ENCODE results near the gene ASAP2. TPM values are rescaled to one million over a fixed set of nuclear protein-coding genes. Genes with fewer than 3 reads are reported as not detected.
A peak's percentile ranks its signal among the peaks of the same experiment; 100 is the strongest.

Gene ASAP2
- total RNA-seq, 1 experiment from 2014 or later, result 14.3 TPM

DNA sequence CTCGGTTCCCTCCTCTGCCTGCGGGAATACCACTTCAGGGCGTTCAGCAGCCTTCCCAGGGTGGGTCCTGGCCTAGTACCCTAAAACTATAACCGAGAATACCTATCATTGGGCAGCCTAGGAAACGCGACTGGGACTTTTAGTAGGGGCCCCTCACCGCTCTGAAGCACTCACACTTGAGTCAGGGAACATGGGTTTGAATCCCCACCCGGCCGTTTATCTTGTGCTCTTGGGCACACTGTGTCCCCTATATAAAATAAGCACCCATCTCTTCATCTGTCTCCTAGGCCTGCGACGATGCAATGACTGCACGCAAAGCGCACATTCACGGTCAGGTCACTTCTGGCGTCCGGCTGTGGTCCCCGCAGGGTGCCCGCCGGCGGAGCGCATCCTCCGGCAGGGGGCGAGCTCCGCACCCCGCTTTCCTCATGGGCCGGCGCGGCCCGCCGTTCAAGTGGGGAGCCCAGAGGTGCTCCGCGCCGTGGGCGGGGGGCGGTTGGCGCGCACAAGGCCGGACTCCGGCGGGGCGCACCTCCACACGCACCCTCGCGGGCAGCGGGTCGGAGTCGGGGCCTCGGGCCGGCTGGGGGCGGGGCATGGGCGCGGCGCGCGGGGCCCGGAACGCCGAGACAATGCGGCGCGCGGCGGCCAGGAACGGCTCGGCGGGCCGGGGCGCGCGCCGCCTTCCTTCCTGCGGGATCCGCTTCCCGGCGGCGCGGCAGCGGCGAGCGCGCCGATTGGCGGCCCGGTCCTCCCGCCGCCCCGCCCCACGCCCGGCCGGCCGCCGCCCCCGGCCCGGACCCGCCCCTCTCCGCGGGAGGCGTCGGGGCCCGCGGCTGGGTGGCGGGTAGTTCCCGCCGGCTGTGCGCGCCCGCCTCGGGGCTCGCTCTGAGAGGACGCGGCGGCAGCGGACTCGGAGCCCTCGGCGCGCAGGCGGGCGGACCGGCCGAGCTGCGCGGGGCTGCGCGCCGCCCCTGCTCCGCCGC lies at the start of gene ASAP2 (continued):
- TF ChIP-seq ERG (CRISPR knock-in tag; IDR thresholded peaks at IDR 0.05) (no peak), E2F1 (CRISPR knock-in tag; IDR thresholded peaks at IDR 0.05) (no peak), ZNF317 (CRISPR knock-in tag; IDR thresholded peaks at IDR 0.05; ENCODE audit: borderline replicate concordance, low read depth) (no peak), HMGA2 (CRISPR knock-in tag; IDR thresholded peaks at IDR 0.05) (no peak), NFYB (CRISPR knock-in tag; conservative IDR thresholded peaks at IDR 0.05; ENCODE audit: low read depth) (peak; percentile 28; the same call in 1 of the 2 replicates), TEAD4 (CRISPR knock-in tag; IDR thresholded peaks at IDR 0.05) (no peak), ARID4B (CRISPR knock-in tag; IDR thresholded peaks at IDR 0.05; ENCODE audit: borderline replicate concordance) (no peak), NR1H2 (CRISPR knock-in tag; IDR thresholded peaks at IDR 0.05) (no peak), ZMAT4 (CRISPR knock-in tag; IDR thresholded peaks at IDR 0.05) (no peak), AR (CRISPR knock-in tag; IDR thresholded peaks at IDR 0.05) (no peak), ZNF425 (CRISPR knock-in tag; conservative IDR thresholded peaks at IDR 0.05) (no peak), NFE2L1 (CRISPR knock-in tag; IDR thresholded peaks at IDR 0.05) (no peak), FOXP4 (CRISPR knock-in tag; IDR thresholded peaks at IDR 0.05) (no peak), MAX (CRISPR knock-in tag; IDR thresholded peaks at IDR 0.05) (no peak), TP53 (CRISPR knock-in tag; IDR thresholded peaks at IDR 0.05) (no peak), ETV6 (CRISPR knock-in tag; IDR thresholded peaks at IDR 0.05) (no peak), PRRX2 (CRISPR knock-in tag; IDR thresholded peaks at IDR 0.05) (no peak)
- TF ChIP-seq, protein P1, sequence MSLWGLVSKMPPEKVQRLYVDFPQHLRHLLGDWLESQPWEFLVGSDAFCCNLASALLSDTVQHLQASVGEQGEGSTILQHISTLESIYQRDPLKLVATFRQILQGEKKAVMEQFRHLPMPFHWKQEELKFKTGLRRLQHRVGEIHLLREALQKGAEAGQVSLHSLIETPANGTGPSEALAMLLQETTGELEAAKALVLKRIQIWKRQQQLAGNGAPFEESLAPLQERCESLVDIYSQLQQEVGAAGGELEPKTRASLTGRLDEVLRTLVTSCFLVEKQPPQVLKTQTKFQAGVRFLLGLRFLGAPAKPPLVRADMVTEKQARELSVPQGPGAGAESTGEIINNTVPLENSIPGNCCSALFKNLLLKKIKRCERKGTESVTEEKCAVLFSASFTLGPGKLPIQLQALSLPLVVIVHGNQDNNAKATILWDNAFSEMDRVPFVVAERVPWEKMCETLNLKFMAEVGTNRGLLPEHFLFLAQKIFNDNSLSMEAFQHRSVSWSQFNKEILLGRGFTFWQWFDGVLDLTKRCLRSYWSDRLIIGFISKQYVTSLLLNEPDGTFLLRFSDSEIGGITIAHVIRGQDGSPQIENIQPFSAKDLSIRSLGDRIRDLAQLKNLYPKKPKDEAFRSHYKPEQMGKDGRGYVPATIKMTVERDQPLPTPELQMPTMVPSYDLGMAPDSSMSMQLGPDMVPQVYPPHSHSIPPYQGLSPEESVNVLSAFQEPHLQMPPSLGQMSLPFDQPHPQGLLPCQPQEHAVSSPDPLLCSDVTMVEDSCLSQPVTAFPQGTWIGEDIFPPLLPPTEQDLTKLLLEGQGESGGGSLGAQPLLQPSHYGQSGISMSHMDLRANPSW (CRISPR knock-in tag; conservative IDR thresholded peaks at IDR 0.05; ENCODE audit: low read depth), result no peak

Measured in WTC11 (cell line).